Mammary epithelial cell (primary cell): ENCODE measurements around the gene CDC42EP2.

Experiments used
- EZH2 ChIP-seq: IDR thresholded peaks from 2 replicates; pipeline ENCODE4 v1.6.1; 2012; ENCODE audit warnings: low read length, inconsistent platforms, borderline replicate concordance
- TF ChIP-seq, protein P1 (sequence below), 2 donors: IDR thresholded peaks in 1 of 2; conservative IDR thresholded peaks in 1 of 2; 2 replicates each; pipeline ENCODE4 v1.5.1; 2011 to 2012; ENCODE audit warnings: inconsistent platforms in 2 of 2, low read length in 2 of 2, mild to moderate bottlenecking in 2 of 2, control low read depth in 1 of 2, low read depth in 1 of 2; ENCODE audit not compliant: insufficient read depth in 1 of 2; ENCODE audit errors: extremely low read depth in 1 of 2

DNA sequence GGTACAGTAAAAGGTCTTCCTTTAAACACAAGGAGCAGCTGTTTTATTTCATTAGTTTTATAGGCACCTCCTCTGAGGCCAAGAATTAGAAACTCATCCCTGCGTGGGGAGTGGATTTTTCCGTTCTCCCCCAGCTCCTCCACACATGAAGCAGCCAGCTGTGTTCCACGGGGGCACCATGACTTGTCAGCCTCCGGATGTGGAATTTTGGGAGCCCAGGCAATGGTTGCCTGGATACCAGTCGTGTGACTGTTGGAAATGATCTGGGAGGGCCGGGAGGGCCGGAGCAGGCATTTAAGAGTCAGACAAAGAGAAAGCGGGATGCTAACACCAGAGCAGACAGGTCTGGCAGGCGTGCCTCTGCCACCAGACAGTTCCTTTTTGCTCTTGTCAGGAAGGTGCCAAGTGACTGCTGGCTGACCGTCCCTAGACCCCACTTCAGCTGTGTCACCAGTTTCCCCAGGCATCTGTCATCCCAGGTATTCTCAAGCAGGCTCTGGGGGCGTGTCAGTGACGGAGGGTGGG is 15.9 kb upstream of the CDC42EP2 start:
- TF ChIP-seq, protein P1, sequence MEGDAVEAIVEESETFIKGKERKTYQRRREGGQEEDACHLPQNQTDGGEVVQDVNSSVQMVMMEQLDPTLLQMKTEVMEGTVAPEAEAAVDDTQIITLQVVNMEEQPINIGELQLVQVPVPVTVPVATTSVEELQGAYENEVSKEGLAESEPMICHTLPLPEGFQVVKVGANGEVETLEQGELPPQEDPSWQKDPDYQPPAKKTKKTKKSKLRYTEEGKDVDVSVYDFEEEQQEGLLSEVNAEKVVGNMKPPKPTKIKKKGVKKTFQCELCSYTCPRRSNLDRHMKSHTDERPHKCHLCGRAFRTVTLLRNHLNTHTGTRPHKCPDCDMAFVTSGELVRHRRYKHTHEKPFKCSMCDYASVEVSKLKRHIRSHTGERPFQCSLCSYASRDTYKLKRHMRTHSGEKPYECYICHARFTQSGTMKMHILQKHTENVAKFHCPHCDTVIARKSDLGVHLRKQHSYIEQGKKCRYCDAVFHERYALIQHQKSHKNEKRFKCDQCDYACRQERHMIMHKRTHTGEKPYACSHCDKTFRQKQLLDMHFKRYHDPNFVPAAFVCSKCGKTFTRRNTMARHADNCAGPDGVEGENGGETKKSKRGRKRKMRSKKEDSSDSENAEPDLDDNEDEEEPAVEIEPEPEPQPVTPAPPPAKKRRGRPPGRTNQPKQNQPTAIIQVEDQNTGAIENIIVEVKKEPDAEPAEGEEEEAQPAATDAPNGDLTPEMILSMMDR (conservative IDR thresholded peaks at IDR 0.05 in 1 of 2, IDR thresholded peaks at IDR 0.05 in 1 of 2; ENCODE audit: extremely low read depth in 1 of 2, insufficient read depth in 1 of 2, low read depth in 1 of 2, low read length in 2 of 2), result no peak
- TF ChIP-seq EZH2, result no peak
